ENCODE data around the gene GRK3.

Gene GRK3

DNA sequence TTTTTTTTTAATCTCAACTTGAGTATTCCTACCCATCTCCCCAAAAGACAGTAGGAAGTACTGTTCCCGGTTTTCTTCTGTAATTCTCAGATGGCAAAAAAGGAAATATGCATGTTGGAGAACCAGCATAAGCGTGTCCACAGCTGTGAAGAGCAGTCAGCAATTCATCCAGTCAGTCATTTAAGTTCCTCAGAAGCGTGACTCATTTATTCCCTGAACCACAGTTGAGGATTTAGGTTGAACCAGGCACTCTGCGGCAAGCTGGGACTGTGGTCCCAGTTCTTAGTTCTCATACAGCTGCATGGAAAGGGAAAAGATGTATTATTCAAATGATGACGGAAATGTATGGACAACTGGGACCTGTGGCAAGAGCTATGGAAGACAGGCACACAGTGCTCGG lies 116.5 kb downstream of the GRK3 start:
- POLR2A ChIA-PET: no interaction called here

DNA sequence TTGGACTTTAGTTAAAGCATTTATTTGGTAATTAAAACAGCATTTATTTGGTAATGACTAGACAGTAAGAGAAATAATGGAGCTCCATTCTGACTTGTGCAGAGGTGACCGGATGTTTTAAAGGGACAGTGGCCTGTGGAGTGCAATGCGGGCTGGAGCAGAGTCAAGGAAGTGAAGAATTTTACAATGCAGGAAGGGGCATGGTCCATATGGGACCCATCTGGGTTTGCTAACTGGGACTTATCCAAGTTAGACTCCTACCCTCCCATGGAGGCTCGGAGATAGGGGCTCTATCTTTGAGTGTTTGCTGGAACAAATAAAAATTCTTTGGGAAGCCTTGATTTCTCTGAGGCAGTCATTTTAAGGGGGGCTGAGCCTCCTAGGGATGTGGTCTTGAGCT lies 117.6 kb downstream of the GRK3 start:
- DNase-seq (ENCODE audit: extremely low spot score): no peak
- CTCF ChIA-PET: interaction anchor here (0.6 kb wide), 1 partner anchor 32 kb away, joined by 3 read pairs; no protein-coding TSS in a partner anchor

More for the DNA sequence above, 116.5 kb downstream of the GRK3 start:
- CTCF ChIA-PET: no interaction called here
- no peak for DNase-seq (ENCODE audit: extremely low spot score)
- no peak for TF ChIP-seq FOXM1 (IDR thresholded peaks at IDR 0.05; ENCODE audit: borderline replicate concordance)

DNA sequence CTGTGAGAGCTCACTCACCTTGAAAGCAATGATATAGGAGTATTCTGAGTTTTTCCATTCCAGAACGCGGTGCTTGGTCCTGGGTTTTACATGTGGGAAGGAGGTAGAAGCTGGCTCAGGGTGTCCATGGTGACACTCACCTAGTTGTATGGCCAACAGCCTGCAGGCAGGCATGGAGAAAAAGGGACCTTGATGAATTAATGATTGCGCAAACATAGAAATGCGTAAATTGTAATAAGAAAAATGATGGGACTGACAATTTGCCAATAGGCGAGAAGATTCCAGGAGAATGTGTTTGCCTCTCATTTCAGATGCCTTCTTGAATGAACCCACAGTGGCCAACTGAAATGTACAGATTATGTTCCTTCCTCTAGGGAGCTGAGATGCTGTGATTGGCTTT lies 124.2 kb downstream of the GRK3 start:
- DNase-seq (ENCODE audit: extremely low spot score): no peak
- ChIA-PET CTCF (no interaction called here), POLR2A (no interaction called here)
- TF ChIP-seq ZNF384 (IDR thresholded peaks at IDR 0.05) (no peak), FOXM1 (IDR thresholded peaks at IDR 0.05; ENCODE audit: borderline replicate concordance) (no peak), ELF4 (IDR thresholded peaks at IDR 0.05) (no peak), FOXA1 (IDR thresholded peaks at IDR 0.05) (no peak), L3MBTL2 (conservative IDR thresholded peaks at IDR 0.05) (no peak), NFRKB (IDR thresholded peaks at IDR 0.05) (no peak)

More for the DNA sequence above, 117.6 kb downstream of the GRK3 start:
- POLR2A ChIA-PET: interaction anchor here (0.6 kb wide), 1 partner anchor 33 kb away, joined by 3 read pairs; no protein-coding TSS in a partner anchor
- TF ChIP-seq FOXA1 (IDR thresholded peaks at IDR 0.05) (no peak), FOXM1 (IDR thresholded peaks at IDR 0.05; ENCODE audit: borderline replicate concordance) (no peak), FOXK2 (IDR thresholded peaks at IDR 0.05) (no peak), BHLHE40 (IDR thresholded peaks at IDR 0.05; ENCODE audit: borderline replicate concordance) (no peak), LEF1 (IDR thresholded peaks at IDR 0.05; ENCODE audit: borderline replicate concordance) (no peak), L3MBTL2 (conservative IDR thresholded peaks at IDR 0.05) (no peak), SUZ12 (IDR thresholded peaks at IDR 0.05) (no peak), NFRKB (IDR thresholded peaks at IDR 0.05) (no peak), TARDBP (IDR thresholded peaks at IDR 0.05) (no peak), HDGF (IDR thresholded peaks at IDR 0.05; ENCODE audit: borderline replicate concordance) (no peak), CTBP1 (IDR thresholded peaks at IDR 0.05; ENCODE audit: borderline replicate concordance) (no peak), ELF4 (IDR thresholded peaks at IDR 0.05) (no peak), ARNT (IDR thresholded peaks at IDR 0.05) (no peak), ZNF384 (IDR thresholded peaks at IDR 0.05) (no peak), SP1 (IDR thresholded peaks at IDR 0.05) (no peak)
- TF ChIP-seq, protein P1, sequence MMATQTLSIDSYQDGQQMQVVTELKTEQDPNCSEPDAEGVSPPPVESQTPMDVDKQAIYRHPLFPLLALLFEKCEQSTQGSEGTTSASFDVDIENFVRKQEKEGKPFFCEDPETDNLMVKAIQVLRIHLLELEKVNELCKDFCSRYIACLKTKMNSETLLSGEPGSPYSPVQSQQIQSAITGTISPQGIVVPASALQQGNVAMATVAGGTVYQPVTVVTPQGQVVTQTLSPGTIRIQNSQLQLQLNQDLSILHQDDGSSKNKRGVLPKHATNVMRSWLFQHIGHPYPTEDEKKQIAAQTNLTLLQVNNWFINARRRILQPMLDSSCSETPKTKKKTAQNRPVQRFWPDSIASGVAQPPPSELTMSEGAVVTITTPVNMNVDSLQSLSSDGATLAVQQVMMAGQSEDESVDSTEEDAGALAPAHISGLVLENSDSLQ (IDR thresholded peaks at IDR 0.05): no peak

DNA sequence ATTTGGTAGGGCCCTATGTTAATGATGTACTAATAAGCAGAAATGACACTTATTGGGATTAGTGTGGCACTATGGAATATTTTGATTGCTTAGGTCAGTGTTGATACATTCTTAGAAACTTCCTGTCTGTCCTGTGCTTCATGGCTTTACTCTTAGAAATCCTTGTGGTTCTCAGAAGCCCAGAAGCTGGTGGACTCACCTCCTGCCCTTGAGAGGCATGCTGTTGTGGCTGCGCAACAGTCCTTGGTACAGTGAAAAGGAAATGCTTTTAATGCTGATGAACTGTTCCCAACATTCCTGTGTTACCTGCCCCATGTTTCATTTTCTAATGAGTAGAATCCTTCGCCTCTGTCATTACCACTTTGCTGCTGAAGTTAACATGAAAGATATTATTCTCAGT lies 125.2 kb downstream of the GRK3 start:
- ChIA-PET POLR2A (no interaction called here), CTCF (interaction anchor here (0.6 kb wide), 1 partner anchor 676 kb away, joined by 4 read pairs; no protein-coding TSS in a partner anchor)
- TF ChIP-seq FOXM1 (IDR thresholded peaks at IDR 0.05; ENCODE audit: borderline replicate concordance) (no peak), CTBP1 (IDR thresholded peaks at IDR 0.05; ENCODE audit: borderline replicate concordance) (no peak), ARNT (IDR thresholded peaks at IDR 0.05) (no peak), ZNF384 (IDR thresholded peaks at IDR 0.05) (no peak), NFRKB (IDR thresholded peaks at IDR 0.05) (no peak), BHLHE40 (IDR thresholded peaks at IDR 0.05; ENCODE audit: borderline replicate concordance) (no peak), L3MBTL2 (conservative IDR thresholded peaks at IDR 0.05) (no peak), SP1 (IDR thresholded peaks at IDR 0.05) (no peak), FOXK2 (IDR thresholded peaks at IDR 0.05) (no peak), LEF1 (IDR thresholded peaks at IDR 0.05; ENCODE audit: borderline replicate concordance) (no peak), TARDBP (IDR thresholded peaks at IDR 0.05) (no peak), SUZ12 (IDR thresholded peaks at IDR 0.05) (no peak), ELF4 (IDR thresholded peaks at IDR 0.05) (no peak), FOXA1 (IDR thresholded peaks at IDR 0.05) (no peak), HDGF (IDR thresholded peaks at IDR 0.05; ENCODE audit: borderline replicate concordance) (no peak)
- TF ChIP-seq, protein P1 (IDR thresholded peaks at IDR 0.05): no peak
- DNase-seq (ENCODE audit: extremely low spot score): no peak

DNA sequence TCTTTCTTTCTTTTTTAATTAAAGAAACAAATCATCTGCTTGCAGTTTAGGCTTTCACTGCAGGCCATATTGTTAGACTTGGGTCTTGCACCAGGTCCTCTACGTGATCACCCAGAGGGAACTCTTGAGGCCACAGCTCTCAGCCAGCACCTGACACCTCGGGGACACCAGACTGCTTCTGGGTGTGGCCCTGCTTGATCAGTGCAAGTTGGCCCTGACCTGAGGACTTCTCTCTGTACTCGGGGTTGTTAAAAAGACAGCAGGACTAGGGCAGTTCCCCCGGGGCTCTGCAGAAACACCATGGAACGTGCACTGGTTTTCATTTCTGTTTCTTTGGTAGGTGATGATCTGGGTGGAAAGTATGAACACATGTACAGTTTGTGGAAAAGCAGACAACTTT lies 126.3 kb downstream of the GRK3 start:
- ChIA-PET CTCF (no interaction called here), POLR2A (no interaction called here)
- DNase-seq (ENCODE audit: extremely low spot score): no peak

More for the DNA sequence above, 126.3 kb downstream of the GRK3 start:
- TF ChIP-seq BHLHE40 (IDR thresholded peaks at IDR 0.05; ENCODE audit: borderline replicate concordance) (no peak), LEF1 (IDR thresholded peaks at IDR 0.05; ENCODE audit: borderline replicate concordance) (no peak), SUZ12 (IDR thresholded peaks at IDR 0.05) (no peak), FOXM1 (IDR thresholded peaks at IDR 0.05; ENCODE audit: borderline replicate concordance) (no peak), L3MBTL2 (conservative IDR thresholded peaks at IDR 0.05) (no peak), CTBP1 (IDR thresholded peaks at IDR 0.05; ENCODE audit: borderline replicate concordance) (no peak), NFRKB (IDR thresholded peaks at IDR 0.05) (no peak), SP1 (IDR thresholded peaks at IDR 0.05) (no peak), FOXK2 (IDR thresholded peaks at IDR 0.05) (no peak), HDGF (IDR thresholded peaks at IDR 0.05; ENCODE audit: borderline replicate concordance) (no peak), FOXA1 (IDR thresholded peaks at IDR 0.05) (no peak), ZNF384 (IDR thresholded peaks at IDR 0.05) (no peak), TARDBP (IDR thresholded peaks at IDR 0.05) (no peak), ARNT (IDR thresholded peaks at IDR 0.05) (no peak), ELF4 (IDR thresholded peaks at IDR 0.05) (no peak)
- TF ChIP-seq, protein P1 (IDR thresholded peaks at IDR 0.05): no peak
